PC-9 (cell line): ENCODE data around the gene NLRP4. TPM values are rescaled to one million over a fixed set of nuclear protein-coding genes. Genes with fewer than 3 reads are reported as not detected.

Source experiments
- BruUV-seq: library from RNA; stranded (reverse); fragments of 400-500 nt; replicated peaks from 2 replicates; lab custom pipeline; 2021; lab: Mats Ljungman, UMichigan
- CTCF ChIA-PET: fragments of 300-600 bp; sonication (Branson Sonifier 250); formaldehyde crosslinking; loops from one replicate; lab custom pipeline; 2022; ENCODE audit warnings: antibody characterized with exemption; lab: Charles Lee
- POLR2A ChIA-PET: fragments of 300-600 bp; sonication (Branson Sonifier 250); formaldehyde crosslinking; loops from one replicate; lab custom pipeline; 2022; ENCODE audit warnings: antibody characterized with exemption; ENCODE audit not compliant: unreplicated experiment; lab: Charles Lee
- DNase-seq, 2 experiments: peaks; one replicate each; pipeline versions ENCODE4 v3.0.0 to v3.0.0-alpha.2; 2015 to 2022; ENCODE audit warnings: mixed read lengths in 1 of 2
- H2AFZ ChIP-seq: fragments of 200-600 bp; sonication (generic); 2 replicates; pipeline ENCODE4 v1.8.1; 2017; ENCODE audit warnings: antibody characterized with exemption
- H3F3A ChIP-seq: fragments of 200-600 bp; sonication (generic); 2 replicates; pipeline ENCODE4 v1.8.1; 2017; ENCODE audit warnings: antibody characterized with exemption, mild to moderate bottlenecking, low read depth; ENCODE audit not compliant: insufficient read depth
- H3K27ac ChIP-seq: fragments of 200-600 bp; sonication (generic); 2 replicates; pipeline ENCODE4 v1.6.1; 2016; ENCODE audit warnings: mixed run types
- H3K27me3 ChIP-seq: fragments of 200-600 bp; sonication (generic); 2 replicates; pipeline ENCODE4 v1.6.1; 2016; ENCODE audit warnings: low read depth, mixed run types; ENCODE audit not compliant: insufficient read depth
- H3K36me3 ChIP-seq: fragments of 200-600 bp; sonication (generic); 2 replicates; pipeline ENCODE4 v1.6.1; 2016; ENCODE audit warnings: low read depth, mixed run types
- H3K4me1 ChIP-seq: fragments of 200-600 bp; sonication (generic); replicated peaks from 2 replicates; pipeline ENCODE4 v1.6.1; 2016; ENCODE audit warnings: mixed run types; ENCODE audit not compliant: insufficient read depth
- H3K4me2 ChIP-seq: fragments of 200-600 bp; sonication (generic); 2 replicates; pipeline ENCODE4 v1.6.1; 2017; ENCODE audit warnings: mixed run types
- H3K4me3 ChIP-seq: fragments of 200-600 bp; sonication (generic); 2 replicates; pipeline ENCODE4 v1.6.1; 2016; ENCODE audit warnings: mixed run types
- H3K79me2 ChIP-seq: fragments of 200-600 bp; sonication (generic); 2 replicates; pipeline ENCODE4 v1.6.1; 2017; ENCODE audit warnings: low read depth, mixed run types
- H3K9me2 ChIP-seq: fragments of 200-600 bp; sonication (generic); 2 replicates; pipeline ENCODE4 v1.8.1; 2017; ENCODE audit warnings: mild to moderate bottlenecking; ENCODE audit not compliant: insufficient read depth
- H3K9me3 ChIP-seq: fragments of 200-600 bp; sonication (generic); 2 replicates; pipeline ENCODE4 v1.8.1; 2016; ENCODE audit warnings: low read depth; ENCODE audit not compliant: insufficient read depth
- H4K20me1 ChIP-seq: fragments of 200-600 bp; sonication (generic); 2 replicates; pipeline ENCODE4 v1.8.1; 2017; ENCODE audit not compliant: insufficient read depth
- EZH2 ChIP-seq: fragments of 200-600 bp; sonication (generic); IDR thresholded peaks from 2 replicates; pipeline ENCODE4 v1.8.0; 2017; ENCODE audit warnings: antibody characterized with exemption, low read depth
- intact Hi-C: fragments of 100-400 bp; cut with micrococcal nuclease; formaldehyde crosslinking; loops from one replicate; pipeline ENCODE4 v1.10.0; 2022; ENCODE audit not compliant: unreplicated experiment
- total RNA-seq: library from RNA; stranded (reverse); gene quantifications from 2 replicates; pipeline ENCODE4 v1.2.3, GENCODE V29; 2021
- TF ChIP-seq, protein P1 (sequence below): fragments of 200-600 bp; sonication (generic); conservative IDR thresholded peaks from 2 replicates; pipeline ENCODE4 v1.6.1; 2017; ENCODE audit warnings: mixed run types, antibody characterized with exemption, mild to moderate bottlenecking, moderate library complexity

The NLRP4 gene
- total RNA-seq, 1 experiment from 2014 or later, result 1.7 TPM

DNA sequence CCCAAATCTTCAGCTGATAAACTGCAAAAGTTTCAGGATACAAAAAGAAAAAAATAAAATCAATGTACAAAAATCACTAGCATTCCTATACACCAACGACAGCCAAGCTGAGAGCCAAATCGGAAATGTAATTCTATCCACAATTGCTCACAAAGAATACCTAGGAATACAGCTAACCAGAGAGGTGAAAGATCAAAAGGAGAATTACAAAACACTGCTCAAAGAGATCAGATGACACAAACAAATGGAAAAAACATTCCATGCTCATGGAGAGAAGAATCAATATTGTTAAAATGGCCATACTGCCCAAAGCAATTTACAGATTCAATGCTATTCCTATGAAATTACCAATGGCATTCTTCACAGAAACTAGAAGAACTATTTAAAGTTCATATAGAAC is 34.1 kb upstream of the NLRP4 start:
- Histone ChIP-seq H3K27me3 (peaks cover 97% of the 10 kb centered on the region), H3K79me2 (no peaks in the 10 kb centered on the region), H3K4me2 (no peak overlapping the region), H4K20me1 (no peaks in the 10 kb centered on the region), H2AFZ (no peak overlapping the region), H3F3A (no peaks in the 10 kb centered on the region), H3K4me1 (no peaks in the 10 kb centered on the region), H3K9me2 (no peaks in the 10 kb centered on the region), H3K4me3 (no peak overlapping the region), H3K9me3 (no peaks in the 10 kb centered on the region), H3K27ac (no peak overlapping the region), H3K36me3 (no peaks in the 10 kb centered on the region)
- no peak for DNase-seq
- POLR2A ChIA-PET, result no interaction called here
- intact Hi-C loops, result no loop called here
- no peak for TF ChIP-seq EZH2
- TF ChIP-seq, protein P1, sequence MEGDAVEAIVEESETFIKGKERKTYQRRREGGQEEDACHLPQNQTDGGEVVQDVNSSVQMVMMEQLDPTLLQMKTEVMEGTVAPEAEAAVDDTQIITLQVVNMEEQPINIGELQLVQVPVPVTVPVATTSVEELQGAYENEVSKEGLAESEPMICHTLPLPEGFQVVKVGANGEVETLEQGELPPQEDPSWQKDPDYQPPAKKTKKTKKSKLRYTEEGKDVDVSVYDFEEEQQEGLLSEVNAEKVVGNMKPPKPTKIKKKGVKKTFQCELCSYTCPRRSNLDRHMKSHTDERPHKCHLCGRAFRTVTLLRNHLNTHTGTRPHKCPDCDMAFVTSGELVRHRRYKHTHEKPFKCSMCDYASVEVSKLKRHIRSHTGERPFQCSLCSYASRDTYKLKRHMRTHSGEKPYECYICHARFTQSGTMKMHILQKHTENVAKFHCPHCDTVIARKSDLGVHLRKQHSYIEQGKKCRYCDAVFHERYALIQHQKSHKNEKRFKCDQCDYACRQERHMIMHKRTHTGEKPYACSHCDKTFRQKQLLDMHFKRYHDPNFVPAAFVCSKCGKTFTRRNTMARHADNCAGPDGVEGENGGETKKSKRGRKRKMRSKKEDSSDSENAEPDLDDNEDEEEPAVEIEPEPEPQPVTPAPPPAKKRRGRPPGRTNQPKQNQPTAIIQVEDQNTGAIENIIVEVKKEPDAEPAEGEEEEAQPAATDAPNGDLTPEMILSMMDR, result no peak
- CTCF ChIA-PET, result no interaction called here
- no TSS peak for BruUV-seq

DNA sequence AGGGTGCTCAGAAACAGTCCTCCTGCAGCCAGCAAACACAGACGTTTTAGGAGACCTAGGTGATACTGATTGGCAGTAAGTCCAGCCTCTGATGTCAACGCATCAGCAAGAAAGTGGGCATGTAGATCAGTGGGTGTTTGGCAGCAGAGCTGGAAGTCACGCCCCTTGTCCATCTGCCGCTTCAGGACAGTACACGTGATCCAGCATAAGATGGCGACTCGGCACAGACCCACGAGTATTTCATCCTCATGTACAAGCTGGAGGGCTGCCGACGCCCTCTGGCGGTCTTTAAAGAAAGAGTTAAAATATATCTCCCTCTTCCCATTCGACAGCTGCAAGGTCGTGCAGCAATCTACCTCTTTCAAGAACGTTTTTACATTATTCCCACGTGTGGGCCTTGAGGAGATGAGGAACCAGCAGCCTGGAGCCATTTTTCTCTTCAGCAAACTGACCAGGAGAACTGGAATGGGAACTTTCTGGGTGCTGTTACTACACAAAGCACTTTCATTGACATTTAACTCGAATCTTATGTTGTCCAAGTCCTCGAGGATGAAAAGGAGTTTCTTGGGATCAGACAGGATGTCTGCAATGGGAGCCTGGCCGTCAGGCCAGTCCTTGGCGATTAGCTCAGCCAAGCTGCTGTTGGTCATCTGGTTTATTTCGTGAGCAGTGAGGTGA is 26.8 kb upstream of the NLRP4 start:
- no peaks in the 10 kb centered on the region for H3F3A ChIP-seq
- H3K4me3 ChIP-seq, result no peak overlapping the region
- peak overlapping the region; percentile 41 for H3K4me2 ChIP-seq
- no TSS peak for BruUV-seq
- no peaks in the 10 kb centered on the region for H3K36me3 ChIP-seq
- intact Hi-C loops, result no loop called here
- ChIA-PET POLR2A (interaction anchor here (0.6 kb wide), 3 partner anchors 12 to 177 kb away, joined by 3 to 4 read pairs (median 3); no protein-coding TSS in a partner anchor), CTCF (interaction anchor here (1.0 kb wide), 1 partner anchor 177 kb away, joined by 4 read pairs; no protein-coding TSS in a partner anchor)
- H3K27me3 ChIP-seq, result peaks cover 80% of the 10 kb centered on the region
- peak; percentile 54 to 69 for DNase-seq
- no peaks in the 10 kb centered on the region for H3K9me2 ChIP-seq
- H2AFZ ChIP-seq, result peak overlapping the region; percentile 63
- H3K9me3 ChIP-seq, result peaks cover 10% of the 10 kb centered on the region; the same call in 1 of the 2 replicates
- no peaks in the 10 kb centered on the region for H3K79me2 ChIP-seq
- no peak overlapping the region for H3K27ac ChIP-seq
- TF ChIP-seq, protein P1, result peak; percentile 80
- TF ChIP-seq EZH2, result no peak
- H4K20me1 ChIP-seq, result no peaks in the 10 kb centered on the region
- no peaks in the 10 kb centered on the region for H3K4me1 ChIP-seq

- Histone ChIP-seq H3K36me3 (no peaks in the 10 kb centered on the region), H3K27ac (no peak overlapping the region), H2AFZ (no peak overlapping the region), H3K4me3 (no peak overlapping the region), H3K27me3 (peaks cover 82% of the 10 kb centered on the region), H3K9me3 (peaks cover 10% of the 10 kb centered on the region; the same call in 1 of the 2 replicates), H3K9me2 (no peaks in the 10 kb centered on the region), H4K20me1 (no peaks in the 10 kb centered on the region), H3K4me1 (no peaks in the 10 kb centered on the region), H3K79me2 (no peaks in the 10 kb centered on the region), H3K4me2 (no peak overlapping the region), H3F3A (no peaks in the 10 kb centered on the region)
- intact Hi-C loops, result no loop called here
- no TSS peak for BruUV-seq
- ChIA-PET POLR2A (no interaction called here), CTCF (no interaction called here)
- TF ChIP-seq, protein P1, result no peak
- no peak for TF ChIP-seq EZH2
- no peak for DNase-seq
Measured at GRCh38 chr19:55811340-55811739, 25.0 kb upstream of the NLRP4 start.
